ENCODE results near the gene GLB1L2. TPM values are rescaled to one million over a fixed set of nuclear protein-coding genes. Genes with fewer than 3 reads are reported as not detected.
"Not testable (repeated sequence)": the region's sequence is repeated elsewhere in the genome, so short reads cannot be mapped to it uniquely, and the experiment has no call there.

Gene GLB1L2
- total RNA-seq, 1 experiment from 2014 or later = 27.1 TPM

- ChIA-PET POLR2A (interaction anchor here (0.6 kb wide), 1 partner anchor 46 kb away, joined by 3 read pairs; no protein-coding TSS in a partner anchor), CTCF (no interaction called here), RAD21 (ENCODE audit: low non-redundant PET in 1 of 2, low total read pairs in 2 of 2, uncharacterized antibody in 2 of 2, unreplicated experiment in 2 of 2) (no interaction called here)
- H3K36me3 ChIP-seq (ENCODE audit: control insufficient read depth in 1 of 2, insufficient read depth in 2 of 2, low read length in 2 of 2) = no peaks in the 10 kb centered on the region
- no peak overlapping the region for H3K4me3 ChIP-seq (replicated peaks in 1 of 2; ENCODE audit: low read depth in 1 of 2, low read length in 2 of 2)
- no peaks in the 10 kb centered on the region for H3K9me3 ChIP-seq (ENCODE audit: control insufficient read depth in 1 of 2, insufficient read depth in 1 of 2, low read depth in 1 of 2, low read length in 2 of 2)
- no peaks in the 10 kb centered on the region for H3K27me3 ChIP-seq (ENCODE audit: insufficient read depth, low read length)
- H2AFZ ChIP-seq (ENCODE audit: low read depth, low read length, poor library complexity, severe bottlenecking) = no peak overlapping the region
- H3K9ac ChIP-seq (ENCODE audit: low read length) = no peak overlapping the region
- BruUV-seq (replicated peaks) = no TSS peak
- intact Hi-C loops (cut with micrococcal nuclease) = no loop called here
- H3K9me2 ChIP-seq (ENCODE audit: insufficient read depth) = no peaks in the 10 kb centered on the region
- H4K20me1 ChIP-seq (ENCODE audit: insufficient read depth) = no peaks in the 10 kb centered on the region
- ATAC-seq (no peak), DNase-seq (ENCODE audit: low read depth, low spot score) (no peak)
- no peak for TF ChIP-seq POLR2A (IDR thresholded peaks at IDR 0.05; ENCODE audit: borderline replicate concordance, extremely low read depth, insufficient read depth, insufficient read length)
- no peak for TF ChIP-seq TCF7L2 (IDR thresholded peaks at IDR 0.05; ENCODE audit: borderline replicate concordance, extremely low read depth, insufficient read depth, insufficient read length)
- H3K4me2 ChIP-seq (ENCODE audit: low read length) = no peak overlapping the region
- no peaks in the 10 kb centered on the region for H3K4me1 ChIP-seq (ENCODE audit: control insufficient read depth in 1 of 2, insufficient read depth in 2 of 2, low read length in 2 of 2)
- no peak overlapping the region for H3K27ac ChIP-seq (ENCODE audit: low read depth, low read length)
- no peaks in the 10 kb centered on the region for H3K79me2 ChIP-seq (ENCODE audit: insufficient read depth, low read length)
These were observed 48.1 kb upstream of the GLB1L2 start for GRCh38 chr11:134283461-134284230.

- POLR2A ChIA-PET; DNase-seq (ENCODE audit: low read depth, low spot score); RAD21 ChIA-PET (ENCODE audit: low non-redundant PET in 1 of 2, low total read pairs in 2 of 2, uncharacterized antibody in 2 of 2, unreplicated experiment in 2 of 2); H3K27me3 ChIP-seq (ENCODE audit: insufficient read depth, low read length); H3K27ac ChIP-seq (ENCODE audit: low read depth, low read length); H3K4me1 ChIP-seq (ENCODE audit: control insufficient read depth in 1 of 2, insufficient read depth in 2 of 2, low read length in 2 of 2); ATAC-seq; H3K79me2 ChIP-seq (ENCODE audit: insufficient read depth, low read length); intact Hi-C loops (cut with micrococcal nuclease); H3K4me3 ChIP-seq (replicated peaks in 1 of 2; ENCODE audit: low read depth in 1 of 2, low read length in 2 of 2); BruUV-seq (replicated peaks); H3K9me3 ChIP-seq (ENCODE audit: control insufficient read depth in 1 of 2, insufficient read depth in 1 of 2, low read depth in 1 of 2, low read length in 2 of 2); H3K4me2 ChIP-seq (ENCODE audit: low read length); CTCF ChIA-PET; H3K36me3 ChIP-seq (ENCODE audit: control insufficient read depth in 1 of 2, insufficient read depth in 2 of 2, low read length in 2 of 2); H4K20me1 ChIP-seq (ENCODE audit: insufficient read depth); H2AFZ ChIP-seq (ENCODE audit: low read depth, low read length, poor library complexity, severe bottlenecking); H3K9ac ChIP-seq (ENCODE audit: low read length); H3K9me2 ChIP-seq (ENCODE audit: insufficient read depth): not testable (repeated sequence)
These were observed 47.4 kb upstream of the GLB1L2 start for GRCh38 chr11:134284349-134284748.

Measured in HCT116 (cell line).